ENCODE data around the gene TUFT1.

- TF ChIP-seq, protein P1, sequence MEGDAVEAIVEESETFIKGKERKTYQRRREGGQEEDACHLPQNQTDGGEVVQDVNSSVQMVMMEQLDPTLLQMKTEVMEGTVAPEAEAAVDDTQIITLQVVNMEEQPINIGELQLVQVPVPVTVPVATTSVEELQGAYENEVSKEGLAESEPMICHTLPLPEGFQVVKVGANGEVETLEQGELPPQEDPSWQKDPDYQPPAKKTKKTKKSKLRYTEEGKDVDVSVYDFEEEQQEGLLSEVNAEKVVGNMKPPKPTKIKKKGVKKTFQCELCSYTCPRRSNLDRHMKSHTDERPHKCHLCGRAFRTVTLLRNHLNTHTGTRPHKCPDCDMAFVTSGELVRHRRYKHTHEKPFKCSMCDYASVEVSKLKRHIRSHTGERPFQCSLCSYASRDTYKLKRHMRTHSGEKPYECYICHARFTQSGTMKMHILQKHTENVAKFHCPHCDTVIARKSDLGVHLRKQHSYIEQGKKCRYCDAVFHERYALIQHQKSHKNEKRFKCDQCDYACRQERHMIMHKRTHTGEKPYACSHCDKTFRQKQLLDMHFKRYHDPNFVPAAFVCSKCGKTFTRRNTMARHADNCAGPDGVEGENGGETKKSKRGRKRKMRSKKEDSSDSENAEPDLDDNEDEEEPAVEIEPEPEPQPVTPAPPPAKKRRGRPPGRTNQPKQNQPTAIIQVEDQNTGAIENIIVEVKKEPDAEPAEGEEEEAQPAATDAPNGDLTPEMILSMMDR (IDR thresholded peaks at IDR 0.05), result no peak
- TF ChIP-seq POLR2A (IDR thresholded peaks at IDR 0.05) (no peak), EP300 (IDR thresholded peaks at IDR 0.05) (no peak)
Observed at GRCh38 chr1:151618470-151618869, 78.4 kb downstream of the TUFT1 start.

Data from tibial nerve (tissue), 4 donors.